Neural crest cell (in vitro differentiated cells): ENCODE results near the gene ERAP2. TPM values are rescaled to one million over a fixed set of nuclear protein-coding genes. Genes with fewer than 3 reads are reported as not detected.

Source experiments
- DNase-seq: peaks from one replicate; pipeline ENCODE4 v3.0.0; 2021; ENCODE audit warnings: low read depth, mixed read lengths, low spot score
- H3K27ac Mint-ChIP-seq: one replicate; pipeline ENCODE4 v1.8.0; 2021; ENCODE audit warnings: mild to moderate bottlenecking, mixed read lengths; ENCODE audit not compliant: unreplicated experiment
- H3K27me3 Mint-ChIP-seq: 2 replicates; pipeline ENCODE4 v1.8.0; 2021; ENCODE audit warnings: low read depth, mild to moderate bottlenecking, mixed read lengths
- H3K36me3 Mint-ChIP-seq: 2 replicates; pipeline ENCODE4 v1.8.0; 2021; ENCODE audit warnings: low read depth, mild to moderate bottlenecking, mixed read lengths
- H3K4me1 Mint-ChIP-seq: 2 replicates; pipeline ENCODE4 v1.8.0; 2021; ENCODE audit warnings: mixed read lengths
- H3K4me3 Mint-ChIP-seq: one replicate; pipeline ENCODE4 v1.8.0; 2021; ENCODE audit warnings: mild to moderate bottlenecking, mixed read lengths
- H3K9me3 Mint-ChIP-seq: 2 replicates; pipeline ENCODE4 v1.8.0; 2021; ENCODE audit warnings: mixed read lengths
- CTCF ChIP-seq: fragments of 200-600 bp; sonication (generic); conservative IDR thresholded peaks from 2 replicates; pipeline ENCODE4 v1.5.0; 2021; ENCODE audit warnings: antibody characterized with exemption, mild to moderate bottlenecking
- total RNA-seq: library from RNA; stranded (reverse); gene quantifications from 2 replicates; pipeline ENCODE4 v1.2.1, GENCODE V29; 2021

ERAP2 gene
- total RNA-seq, 1 donor from 2014 or later = not detected

DNA sequence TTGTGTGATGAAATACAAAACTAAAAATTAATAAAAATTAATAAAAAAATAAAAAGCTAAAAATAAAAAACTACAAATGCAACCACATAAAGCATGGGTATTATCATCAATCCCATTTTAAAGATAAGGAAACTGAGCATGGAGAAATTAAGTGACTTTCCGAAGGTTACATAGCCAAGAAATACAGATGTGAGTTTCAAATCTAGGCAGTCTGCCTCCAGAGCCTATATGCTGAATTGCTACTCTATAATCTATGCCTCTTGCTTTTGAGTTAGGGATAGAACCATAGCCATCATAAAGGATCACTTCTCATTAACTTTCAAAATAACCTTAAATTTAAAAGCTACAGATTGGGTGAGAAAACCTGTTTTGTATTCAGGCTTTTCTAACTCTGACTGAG lies 18.8 kb upstream of the ERAP2 start:
- Mint-ChIP-seq H3K27me3 (no peaks in the 10 kb centered on the region), H3K36me3 (no peaks in the 10 kb centered on the region), H3K4me3 (no peak overlapping the region), H3K27ac (no peak overlapping the region), H3K9me3 (no peaks in the 10 kb centered on the region), H3K4me1 (no peaks in the 10 kb centered on the region)
- no peak for DNase-seq
- no peak for TF ChIP-seq CTCF

GRCh38 chr5:96857924-96858323 lies 18.4 kb upstream of the ERAP2 start:
- Mint-ChIP-seq H3K27me3 (no peaks in the 10 kb centered on the region), H3K36me3 (no peaks in the 10 kb centered on the region), H3K9me3 (no peaks in the 10 kb centered on the region), H3K4me1 (no peaks in the 10 kb centered on the region), H3K27ac (no peak overlapping the region), H3K4me3 (no peak overlapping the region)
- no peak for DNase-seq
- TF ChIP-seq CTCF = no peak

GRCh38 chr5:96859375-96859774 lies 16.9 kb upstream of the ERAP2 start:
- H3K9me3 Mint-ChIP-seq = no peaks in the 10 kb centered on the region
- DNase-seq = no peak
- no peak overlapping the region for H3K4me3 Mint-ChIP-seq
- no peaks in the 10 kb centered on the region for H3K36me3 Mint-ChIP-seq
- no peak for TF ChIP-seq CTCF
- H3K27me3 Mint-ChIP-seq = no peaks in the 10 kb centered on the region
- no peaks in the 10 kb centered on the region for H3K4me1 Mint-ChIP-seq
- H3K27ac Mint-ChIP-seq = no peak overlapping the region

GRCh38 chr5:96861076-96861475 lies 15.2 kb upstream of the ERAP2 start:
- TF ChIP-seq CTCF = no peak
- no peak overlapping the region for H3K4me3 Mint-ChIP-seq
- H3K27ac Mint-ChIP-seq = no peak overlapping the region
- no peak for DNase-seq
- no peaks in the 10 kb centered on the region for H3K4me1 Mint-ChIP-seq
- H3K36me3 Mint-ChIP-seq = no peaks in the 10 kb centered on the region
- H3K27me3 Mint-ChIP-seq = no peaks in the 10 kb centered on the region
- no peaks in the 10 kb centered on the region for H3K9me3 Mint-ChIP-seq

DNA sequence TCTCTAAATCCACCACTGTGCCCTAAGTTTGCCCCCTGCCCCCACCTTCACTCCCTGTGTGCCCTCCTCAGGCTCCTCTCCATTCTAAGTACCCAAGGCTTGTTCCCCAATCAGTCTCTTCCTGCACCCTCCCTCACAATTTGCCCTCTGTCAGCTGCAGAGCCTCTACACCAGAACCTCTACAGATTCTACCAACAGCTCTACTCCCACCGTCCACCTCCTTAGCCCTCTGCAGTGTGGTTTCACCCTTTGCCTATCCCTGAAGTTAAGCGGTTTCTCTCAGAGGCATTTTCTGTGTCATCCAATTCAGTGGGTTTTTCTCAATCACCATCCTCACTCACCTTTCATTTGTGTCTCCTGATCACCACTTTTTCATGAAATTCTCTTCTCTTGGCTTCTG lies 13.2 kb upstream of the ERAP2 start:
- no peaks in the 10 kb centered on the region for H3K27me3 Mint-ChIP-seq
- no peak for DNase-seq

More for the DNA sequence above, 13.2 kb upstream of the ERAP2 start:
- no peaks in the 10 kb centered on the region for H3K4me1 Mint-ChIP-seq
- H3K9me3 Mint-ChIP-seq = no peaks in the 10 kb centered on the region
- H3K27ac Mint-ChIP-seq = no peak overlapping the region
- no peaks in the 10 kb centered on the region for H3K36me3 Mint-ChIP-seq
- no peak overlapping the region for H3K4me3 Mint-ChIP-seq
- no peak for TF ChIP-seq CTCF
